Measurements from ENCODE around the gene TRIP12. TPM values are rescaled to one million over a fixed set of nuclear protein-coding genes. Genes with fewer than 3 reads are reported as not detected.

The TRIP12 gene
- total and polyA plus RNA-seq, 2 of the 8 experiments (the other 6 are each of a cell fraction or from before 2014, with no cell fraction given): 23.1 to 174 TPM

- TF ChIP-seq ATF3 (IDR thresholded peaks at IDR 0.05; ENCODE audit: insufficient read depth, low read depth, low read length) (no peak), CBX5 (IDR thresholded peaks at IDR 0.05; ENCODE audit: low read depth, low read length) (no peak), CEBPB (IDR thresholded peaks at IDR 0.05; ENCODE audit: low read depth, low read length) (no peak), USF2 (IDR thresholded peaks at IDR 0.05; ENCODE audit: low read length) (no peak), SP4 (IDR thresholded peaks at IDR 0.05; ENCODE audit: low read length) (no peak), TCF12 (IDR thresholded peaks at IDR 0.05; ENCODE audit: low read depth, low read length) (no peak), PHF8 (conservative IDR thresholded peaks at IDR 0.05; ENCODE audit: low read depth, low read length) (no peak), EZH2 (IDR thresholded peaks at IDR 0.05; ENCODE audit: low read depth, low read length, severe bottlenecking) (no peak)
Measured at GRCh38 chr2:229910147-229910831, 11.5 kb downstream of the TRIP12 start (continued).
